ENCODE measurements around the gene LYRM4. TPM values are rescaled to one million over a fixed set of nuclear protein-coding genes. Genes with fewer than 3 reads are reported as not detected.
"Not testable (repeated sequence)": the region's sequence is repeated elsewhere in the genome, so short reads cannot be mapped to it uniquely, and the experiment has no call there.

The LYRM4 gene
- total RNA-seq, 1 donor from 2014 or later, result 22.4 TPM

DNA sequence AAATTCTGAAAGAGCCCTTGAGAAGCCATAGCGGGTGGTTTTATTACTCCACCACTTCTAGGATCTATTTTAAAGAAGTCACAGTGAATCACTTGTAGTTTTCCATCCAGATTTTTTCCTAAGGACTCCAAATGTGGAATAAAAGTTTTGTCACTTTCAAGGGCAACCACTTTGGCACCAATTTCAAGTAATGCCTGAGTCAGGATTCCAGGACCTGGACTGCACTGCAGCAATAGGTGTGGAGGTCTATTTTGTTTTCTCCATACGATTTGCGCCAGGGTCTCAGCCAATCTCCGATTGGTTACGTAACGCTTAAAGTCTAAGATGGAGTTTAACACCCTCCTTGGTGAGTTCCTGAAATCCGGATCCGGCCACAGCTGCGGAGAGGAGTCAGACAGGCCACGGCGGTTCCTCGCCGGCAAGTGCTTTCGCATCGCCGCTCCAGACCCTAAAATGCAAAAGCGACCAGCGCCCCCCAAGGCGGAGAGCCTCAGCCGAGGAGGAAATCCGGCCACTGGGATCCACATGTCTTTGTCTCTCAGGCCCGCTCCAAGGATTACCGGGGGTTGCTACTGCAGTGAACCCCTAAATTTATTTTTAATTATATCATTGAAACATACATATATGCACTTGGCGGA is 194.2 kb downstream of the LYRM4 start:
- no peak overlapping the region for H3K4me3 ChIP-seq
- intact Hi-C loops (cut with DNase I), result no loop called here
- no peaks in the 10 kb centered on the region for H3K27me3 ChIP-seq (ENCODE audit: low read depth)
- TF ChIP-seq, protein P1, sequence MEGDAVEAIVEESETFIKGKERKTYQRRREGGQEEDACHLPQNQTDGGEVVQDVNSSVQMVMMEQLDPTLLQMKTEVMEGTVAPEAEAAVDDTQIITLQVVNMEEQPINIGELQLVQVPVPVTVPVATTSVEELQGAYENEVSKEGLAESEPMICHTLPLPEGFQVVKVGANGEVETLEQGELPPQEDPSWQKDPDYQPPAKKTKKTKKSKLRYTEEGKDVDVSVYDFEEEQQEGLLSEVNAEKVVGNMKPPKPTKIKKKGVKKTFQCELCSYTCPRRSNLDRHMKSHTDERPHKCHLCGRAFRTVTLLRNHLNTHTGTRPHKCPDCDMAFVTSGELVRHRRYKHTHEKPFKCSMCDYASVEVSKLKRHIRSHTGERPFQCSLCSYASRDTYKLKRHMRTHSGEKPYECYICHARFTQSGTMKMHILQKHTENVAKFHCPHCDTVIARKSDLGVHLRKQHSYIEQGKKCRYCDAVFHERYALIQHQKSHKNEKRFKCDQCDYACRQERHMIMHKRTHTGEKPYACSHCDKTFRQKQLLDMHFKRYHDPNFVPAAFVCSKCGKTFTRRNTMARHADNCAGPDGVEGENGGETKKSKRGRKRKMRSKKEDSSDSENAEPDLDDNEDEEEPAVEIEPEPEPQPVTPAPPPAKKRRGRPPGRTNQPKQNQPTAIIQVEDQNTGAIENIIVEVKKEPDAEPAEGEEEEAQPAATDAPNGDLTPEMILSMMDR (IDR thresholded peaks at IDR 0.05), result no peak
- no peaks in the 10 kb centered on the region for H3K36me3 ChIP-seq
- no peak for DNase-seq
- no peaks in the 10 kb centered on the region for H3K4me1 ChIP-seq
- ATAC-seq, result no peak
- H3K9me3 ChIP-seq, result no peaks in the 10 kb centered on the region
- H3K27ac ChIP-seq, result no peak overlapping the region

DNA sequence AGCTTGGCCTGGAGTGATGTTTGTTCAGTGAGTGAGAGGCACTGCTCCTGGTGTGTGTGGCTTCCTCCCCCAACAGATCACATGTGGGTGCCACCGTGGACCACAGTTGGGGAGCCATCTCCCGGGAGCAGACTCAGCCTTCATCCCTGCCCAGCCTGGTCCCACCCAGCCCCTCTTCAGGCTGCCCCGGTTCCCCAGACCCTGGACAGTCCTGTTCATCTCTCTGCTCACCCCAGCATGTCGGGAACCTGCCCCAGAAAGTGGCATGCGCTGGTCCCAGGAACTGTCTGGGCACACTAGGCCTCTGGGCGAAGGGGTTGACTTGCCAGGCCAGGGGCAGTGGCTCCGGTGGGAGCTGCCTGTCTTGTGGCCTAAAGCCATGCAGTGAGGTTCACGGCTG is 197.1 kb downstream of the LYRM4 start:
- TF ChIP-seq, protein P1 (IDR thresholded peaks at IDR 0.05), result no peak
- Histone ChIP-seq H3K27ac (no peak overlapping the region), H3K9me3 (no peaks in the 10 kb centered on the region), H3K36me3 (no peaks in the 10 kb centered on the region), H3K4me1 (no peaks in the 10 kb centered on the region), H3K4me3 (no peak overlapping the region), H3K27me3 (ENCODE audit: low read depth) (no peaks in the 10 kb centered on the region)
- no peak for DNase-seq
- intact Hi-C loops (cut with DNase I), result no loop called here
- ATAC-seq, result no peak

DNA sequence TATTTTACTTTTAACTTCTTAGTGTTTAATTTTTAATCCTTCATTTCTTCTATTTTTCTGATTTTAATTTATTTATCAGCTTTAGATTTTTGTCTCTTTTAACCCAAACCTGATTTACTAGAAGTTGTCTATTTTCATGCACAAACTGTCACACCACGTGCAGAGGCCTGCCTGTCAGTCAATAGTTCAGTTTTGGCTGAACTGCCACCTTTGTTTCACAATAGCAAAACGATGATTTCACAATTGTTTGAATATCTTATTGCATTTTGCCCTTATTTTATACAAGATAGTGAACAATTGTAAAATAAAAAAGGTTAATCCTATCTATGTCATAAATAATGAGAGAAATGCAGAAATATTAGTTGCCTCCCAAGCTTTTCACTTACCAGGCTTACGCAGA is 199.6 kb downstream of the LYRM4 start:
- DNase-seq (no peak), ATAC-seq (no peak)
- Histone ChIP-seq H3K9me3 (no peaks in the 10 kb centered on the region), H3K27me3 (ENCODE audit: low read depth) (no peaks in the 10 kb centered on the region), H3K4me3 (no peak overlapping the region), H3K27ac (no peak overlapping the region), H3K4me1 (no peaks in the 10 kb centered on the region), H3K36me3 (no peaks in the 10 kb centered on the region)
- TF ChIP-seq, protein P1 (IDR thresholded peaks at IDR 0.05), result no peak
- intact Hi-C loops (cut with DNase I), result no loop called here

DNA sequence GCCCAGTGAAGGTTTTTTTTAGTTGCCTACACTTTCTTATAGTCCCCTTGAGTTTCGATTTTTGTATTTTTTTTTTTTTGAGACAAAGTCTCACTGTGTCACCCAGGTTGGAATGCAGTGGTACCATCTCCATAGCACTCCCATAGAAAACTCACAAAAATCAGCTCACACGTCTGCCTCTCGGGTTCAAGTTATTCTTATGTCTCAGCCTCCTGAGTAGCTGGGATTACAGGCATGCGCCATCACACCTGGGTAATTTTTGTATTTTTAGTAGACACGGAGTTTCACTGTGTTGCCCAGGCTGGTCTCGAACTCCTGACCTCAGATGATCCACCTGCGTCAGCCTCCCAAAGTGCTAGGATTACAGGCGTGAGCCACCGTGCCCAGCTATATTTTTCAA is 200.3 kb downstream of the LYRM4 start:
- ATAC-seq; H3K4me1 ChIP-seq; H3K27ac ChIP-seq; H3K36me3 ChIP-seq; H3K27me3 ChIP-seq (ENCODE audit: low read depth); H3K4me3 ChIP-seq; DNase-seq; H3K9me3 ChIP-seq; intact Hi-C loops (cut with DNase I): not testable (repeated sequence)

DNA sequence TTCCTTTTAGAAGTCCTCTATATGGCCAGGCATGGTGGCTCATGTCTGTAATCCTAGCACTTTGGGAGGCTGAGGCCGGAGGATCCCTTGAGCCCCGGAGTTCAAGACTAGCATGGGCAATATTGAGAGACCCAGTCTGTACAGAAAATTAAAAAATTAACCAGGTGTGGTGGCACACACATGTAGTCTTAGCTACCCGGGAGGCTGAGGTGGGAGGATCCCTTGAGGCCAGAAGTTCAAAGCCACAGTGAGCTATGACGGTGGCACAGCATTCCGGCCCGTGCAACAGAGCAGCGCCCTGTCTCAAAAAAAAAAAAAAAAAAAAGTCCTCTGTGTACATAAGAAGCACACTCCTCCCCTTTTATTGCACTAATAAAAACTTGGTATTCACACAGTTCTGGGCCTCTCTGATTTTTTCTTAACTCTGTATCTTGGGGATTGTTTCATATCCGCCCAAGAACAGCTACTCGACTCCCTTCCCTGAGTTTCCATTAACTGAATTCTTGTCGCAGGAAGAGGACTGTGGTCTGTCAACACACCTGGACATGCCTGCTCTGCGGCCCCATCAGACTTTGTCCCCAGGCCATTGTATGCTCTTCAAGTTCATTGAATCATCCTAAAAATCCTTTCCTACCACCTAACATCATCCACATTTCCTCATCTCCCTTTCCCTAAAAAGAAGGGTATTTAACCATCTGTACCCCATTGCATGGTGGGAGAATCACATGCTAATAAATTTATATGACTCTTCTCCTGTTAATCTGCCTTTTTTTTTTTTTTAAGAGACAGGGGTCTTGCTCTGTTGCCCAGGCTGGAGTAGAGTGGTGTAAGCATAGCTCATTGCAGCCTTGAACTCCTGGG is 201.5 kb downstream of the LYRM4 start:
- Histone ChIP-seq H3K27me3 (ENCODE audit: low read depth) (no peaks in the 10 kb centered on the region), H3K4me1 (no peaks in the 10 kb centered on the region), H3K27ac (no peak overlapping the region), H3K4me3 (no peak overlapping the region), H3K36me3 (no peaks in the 10 kb centered on the region), H3K9me3 (no peaks in the 10 kb centered on the region)
- intact Hi-C loops (cut with DNase I), result no loop called here
- TF ChIP-seq, protein P1 (IDR thresholded peaks at IDR 0.05), result no peak
- no peak for DNase-seq
- ATAC-seq, result no peak

Small RNAs within 50 kb of the gene (microRNA-seq; reads per million reads assigned to microRNA genes)
- not detected for gene MIR3691 (ENCODE audit: borderline number of aligned reads)

Other genes with a start within 250 kb of the LYRM4 start
- 0.41 TPM for gene PPP1R3G, start 175.6 kb downstream of the LYRM4 start, total RNA-seq
- 17.0 TPM for gene FARS2, start 563 bp upstream of the LYRM4 start, total RNA-seq